NCI-H146 treated with DMSO at 0.1 percent for 48 hours (cell line): ENCODE data around the gene FREM1.

Experiments
- DNase-seq: peaks from one replicate; lab custom pipeline; 2025; ENCODE audit not compliant: unreplicated experiment; lab: John Stamatoyannopoulos, UW

The FREM1 gene

GRCh38 chr9:14909601-14909960, 647 bp downstream of the FREM1 start:
- DNase-seq = no peak

GRCh38 chr9:14909181-14909580, 1.0 kb downstream of the FREM1 start:
- DNase-seq = no peak

DNA sequence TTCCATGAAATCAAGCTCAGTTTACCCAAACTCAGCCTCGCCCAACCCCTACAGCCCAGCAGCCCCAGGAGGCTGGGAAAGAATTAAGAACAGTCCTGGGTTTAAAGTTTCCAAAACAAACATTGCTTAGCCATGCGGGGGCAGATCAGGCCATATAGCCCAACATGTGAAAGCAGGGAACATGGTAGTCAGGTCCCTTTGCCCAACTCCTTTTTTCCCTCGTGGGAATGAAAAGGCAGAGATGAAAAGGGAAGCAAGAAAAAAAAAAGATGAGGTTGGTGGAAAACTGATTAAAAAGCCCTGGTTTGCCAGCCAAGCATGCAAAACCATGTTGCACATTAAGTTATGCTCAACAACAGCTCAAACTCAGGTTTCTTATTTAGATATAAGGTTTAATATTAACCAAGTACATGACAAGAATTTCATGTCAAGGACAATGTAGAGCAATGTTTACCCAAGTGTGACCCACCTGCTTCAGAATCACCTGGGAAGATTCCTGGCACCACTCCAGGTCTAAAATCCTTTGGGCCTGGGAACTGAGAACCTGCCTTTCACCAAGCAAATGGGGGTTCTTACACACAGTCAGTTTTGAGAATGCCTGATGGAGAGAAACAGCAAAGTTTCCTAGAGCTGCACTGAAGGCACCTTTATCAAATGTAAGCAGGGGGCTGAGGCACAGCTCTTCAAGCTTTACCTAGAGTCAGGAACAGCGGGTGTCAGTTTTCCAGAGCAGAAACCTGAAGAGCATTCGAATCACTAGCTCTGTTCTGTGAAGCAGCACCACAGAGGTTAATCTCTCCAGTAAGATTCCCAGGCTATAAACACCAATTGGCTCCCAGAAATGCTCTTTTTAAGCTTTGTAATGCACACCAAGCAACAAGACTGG, 1.7 kb downstream of the FREM1 start:
- DNase-seq = no peak

- no peak for DNase-seq
Observed at GRCh38 chr9:14907696-14908095, 2.5 kb downstream of the FREM1 start.

- DNase-seq = no peak
Observed at GRCh38 chr9:14907360-14907685, 2.9 kb downstream of the FREM1 start.

DNA sequence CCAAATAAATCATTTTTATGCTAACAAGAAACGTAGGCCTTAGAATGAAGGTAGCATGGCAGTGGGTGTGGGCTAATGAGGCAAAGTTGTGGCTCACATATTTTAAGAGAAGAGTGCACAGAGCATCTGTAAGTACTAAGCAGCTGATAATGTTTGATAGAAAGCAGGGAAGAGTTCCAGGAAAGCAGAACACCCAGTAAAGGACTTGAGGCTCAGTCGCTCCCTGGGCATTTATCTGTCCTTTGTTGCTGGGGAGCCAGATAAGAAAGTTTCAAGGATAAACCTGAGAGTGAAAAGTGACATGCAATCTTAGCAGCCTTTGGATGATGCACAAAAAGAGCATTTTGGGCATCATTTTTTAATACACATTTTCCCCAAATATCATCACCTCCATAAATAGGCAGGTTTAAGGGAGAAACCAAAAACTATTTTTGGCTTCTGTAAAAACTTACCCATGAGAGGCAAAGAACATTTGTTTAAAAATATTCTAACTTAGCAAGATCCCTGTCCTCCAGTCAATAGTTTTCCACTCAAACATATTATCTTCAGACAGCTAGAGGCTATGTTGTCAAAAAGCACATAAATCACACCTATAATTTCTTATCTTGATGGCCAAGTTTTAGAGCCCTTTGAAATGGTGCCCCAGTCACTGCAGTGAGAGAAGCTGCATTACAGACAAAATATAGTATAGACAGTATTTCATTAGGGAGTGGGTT, 3.4 kb downstream of the FREM1 start:
- no peak for DNase-seq

DNA sequence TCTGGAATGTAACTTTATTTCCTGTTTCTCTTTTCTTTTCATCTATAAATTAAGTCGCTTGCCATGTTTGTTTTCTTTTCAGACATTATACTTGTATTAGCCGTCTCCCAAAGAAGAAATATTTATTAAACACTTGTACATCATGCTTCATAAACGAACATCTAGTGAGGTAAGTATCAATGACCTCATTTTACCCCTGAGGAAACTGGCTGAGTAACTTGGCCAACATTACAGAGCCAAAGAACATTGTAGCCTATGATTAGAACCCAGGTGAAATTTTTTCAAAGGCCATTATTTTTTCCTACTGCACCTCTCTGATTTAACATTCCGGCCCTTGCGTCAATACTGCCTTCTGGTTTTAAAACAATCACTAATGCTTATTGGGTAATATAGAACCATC, 4.2 kb downstream of the FREM1 start:
- no peak for DNase-seq

GRCh38 chr9:14903040-14903439, 7.2 kb downstream of the FREM1 start:
- no peak for DNase-seq

GRCh38 chr9:14902561-14902960, 7.7 kb downstream of the FREM1 start:
- DNase-seq = no peak

GRCh38 chr9:14899815-14900193, 10.4 kb downstream of the FREM1 start:
- DNase-seq = no peak

DNA sequence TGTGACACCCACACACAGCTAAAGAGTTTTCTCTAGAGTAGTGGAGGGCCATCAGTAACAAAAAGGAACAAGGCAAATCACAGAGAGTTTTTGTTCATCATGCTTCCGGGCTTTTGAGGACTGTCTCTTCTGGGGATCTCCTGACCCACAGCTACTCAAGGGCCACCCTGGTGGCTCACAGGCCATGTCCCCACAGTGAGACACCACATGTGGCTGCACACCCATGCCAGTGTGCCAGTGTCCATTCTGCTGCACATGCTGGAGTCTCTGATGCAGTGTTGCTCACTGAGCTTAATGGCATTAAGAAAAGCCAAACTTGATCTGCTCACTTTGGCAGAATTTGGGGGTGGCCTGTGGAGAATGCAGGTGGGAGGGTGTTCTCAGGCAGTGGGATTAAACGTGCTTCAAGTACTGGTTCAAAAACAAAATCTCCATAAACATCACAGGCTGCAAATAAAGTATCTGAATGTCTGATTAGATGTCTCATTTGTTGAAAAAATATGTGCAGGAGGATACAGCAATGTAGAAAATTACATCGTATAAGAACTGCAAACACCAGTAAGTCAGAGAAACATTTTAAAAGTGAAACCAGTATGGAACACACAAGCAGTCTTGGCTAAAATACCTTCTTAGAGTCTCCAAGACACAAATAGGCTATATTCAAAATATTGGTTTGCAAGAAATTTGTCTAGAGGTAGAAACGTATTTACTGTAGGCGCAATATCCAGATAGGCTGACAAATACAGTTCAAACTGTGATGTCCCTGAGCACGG, 11.0 kb downstream of the FREM1 start:
- no peak for DNase-seq

- no peak for DNase-seq
Observed at GRCh38 chr9:14895806-14896205, 14.4 kb downstream of the FREM1 start.

DNA sequence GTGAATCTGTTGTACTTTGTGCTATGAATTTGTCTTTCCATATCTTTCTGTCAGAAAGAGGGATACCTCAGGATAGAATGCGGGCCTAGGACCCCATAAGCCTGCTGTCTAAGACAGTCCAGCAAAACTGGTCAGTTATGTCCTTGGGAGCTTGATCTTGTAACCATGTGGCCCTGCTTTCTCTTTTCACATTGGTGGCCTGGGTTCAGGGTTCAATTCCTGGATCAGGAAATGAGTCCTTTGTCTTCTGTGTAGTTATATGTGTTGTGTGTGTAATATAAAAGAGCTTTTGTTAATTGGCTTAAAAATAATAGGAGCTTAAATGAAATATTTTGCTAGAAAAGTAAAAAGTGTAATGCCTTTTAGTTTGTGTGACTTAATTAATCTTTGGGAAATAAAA, 16.9 kb downstream of the FREM1 start:
- no peak for DNase-seq

DNA sequence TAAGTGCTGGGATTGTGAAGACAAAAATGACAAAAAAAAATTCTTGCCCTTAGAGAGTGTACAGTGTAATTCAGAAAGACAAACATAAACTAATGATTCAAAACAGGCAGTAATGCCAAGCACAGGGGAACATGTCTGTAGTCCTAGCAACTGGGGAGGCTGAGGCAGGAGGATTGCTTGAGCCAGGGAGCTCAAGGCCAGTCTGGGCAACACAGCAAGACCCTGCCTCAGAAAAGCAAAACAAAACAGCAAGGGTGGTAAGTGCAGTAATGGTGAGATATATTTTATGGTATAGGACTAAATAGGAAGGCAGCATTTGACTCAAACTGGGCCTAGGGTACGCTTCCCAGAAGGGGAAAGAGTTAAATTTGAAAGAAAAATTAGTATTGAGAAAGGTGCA, 18.9 kb downstream of the FREM1 start:
- no peak for DNase-seq

- DNase-seq = no peak
Observed at GRCh38 chr9:14889451-14889850, 20.8 kb downstream of the FREM1 start.

GRCh38 chr9:14888875-14889274, 21.4 kb downstream of the FREM1 start:
- no peak for DNase-seq

GRCh38 chr9:14888272-14888671, 22.0 kb downstream of the FREM1 start:
- DNase-seq = no peak

GRCh38 chr9:14887149-14887548, 23.1 kb downstream of the FREM1 start:
- DNase-seq = no peak

- no peak for DNase-seq
Observed at GRCh38 chr9:14883310-14883944, 26.8 kb downstream of the FREM1 start.

- no peak for DNase-seq
Observed at GRCh38 chr9:14882090-14882489, 28.1 kb downstream of the FREM1 start.

- DNase-seq = no peak
Observed at GRCh38 chr9:14881006-14881405, 29.2 kb downstream of the FREM1 start.
